ENCODE measurements around the gene TRPV4. TPM values are rescaled to one million over a fixed set of nuclear protein-coding genes. Genes with fewer than 3 reads are reported as not detected.

Gene TRPV4
- total and polyA plus RNA-seq, 2 donors (not counting 3 experiments of a cell fraction or from before 2014, with no cell fraction given) = 8.8 to 22.3 TPM

GRCh38 chr12:109804820-109805761, 28.1 kb downstream of the TRPV4 start:
- Histone ChIP-seq H3K36me3 (ENCODE audit: control insufficient read depth in 2 of 2, extremely low read depth in 1 of 2, insufficient read depth in 2 of 2, low read length in 2 of 2) (peaks cover 0 to 2% of the 10 kb centered on the region in 2 experiments), H2AFZ (ENCODE audit: low read depth, low read length) (no peak overlapping the region), H3K27ac (ENCODE audit: insufficient read depth, low read depth, low read length) (no peak overlapping the region), H4K20me1 (replicated peaks; ENCODE audit: control insufficient read depth, extremely low read depth, insufficient read depth, low read length) (no peaks in the 10 kb centered on the region), H3K4me3 (replicated peaks in 1 of 3; ENCODE audit: insufficient read depth in 1 of 3, low read depth in 1 of 3, low read length in 3 of 3) (no peak overlapping the region), H3K4me1 (ENCODE audit: control insufficient read depth, extremely low read depth, insufficient read depth, low read length) (no peaks in the 10 kb centered on the region), H3K9ac (replicated peaks; ENCODE audit: extremely low read depth, insufficient read depth, low read length) (no peak overlapping the region), H3K9me1 (replicated peaks; ENCODE audit: control insufficient read depth, extremely low read depth, insufficient read depth, low read length) (no peaks in the 10 kb centered on the region), H3K4me2 (ENCODE audit: insufficient read depth, low read length) (no peak overlapping the region), H3K9me3 (replicated peaks; ENCODE audit: control insufficient read depth, insufficient read depth, low read length) (no peaks in the 10 kb centered on the region), H3K27me3 (ENCODE audit: control insufficient read depth in 2 of 2, insufficient read depth in 2 of 2, low read length in 2 of 2) (no peaks in the 10 kb centered on the region), H3K79me2 (ENCODE audit: control insufficient read depth, insufficient read depth, low read length) (no peaks in the 10 kb centered on the region)
- BruUV-seq (replicated peaks) = no TSS peak
- FAIRE-seq (peak; percentile 90), DNase-seq (ENCODE audit: low read depth, low spot score) (peak; percentile 53)
- ChIA-PET CTCF (interaction anchor here (0.6 to 6.1 kb wide), 14 partner anchors 10 to 218 kb away, joined by 3 to 159 read pairs (median 5); partner anchors contain the start of gene TRPV4), POLR2A (no interaction called here)
- intact Hi-C loops (cut with micrococcal nuclease) = loop anchor here (1.0 kb wide), 2 partner anchors 40 to 75 kb away; partner anchors contain the start of gene GLTP
- dilution Hi-C loops (cut with MboI; ENCODE audit: extremely low pct_ligation_motif_present, low sequenced_read_pairs) = no loop called here
- no peak for TF ChIP-seq GATA2 (IDR thresholded peaks at IDR 0.05; ENCODE audit: insufficient read depth, insufficient read length, low read depth, low read length)
- peak; percentile 90 to 96 for TF ChIP-seq CTCF (IDR thresholded peaks at IDR 0.05; ENCODE audit: extremely low read depth in 1 of 2, insufficient read depth in 1 of 2, low read depth in 1 of 2, low read length in 2 of 2)

- Histone ChIP-seq H3K36me3 (ENCODE audit: control insufficient read depth in 2 of 2, extremely low read depth in 1 of 2, insufficient read depth in 2 of 2, low read length in 2 of 2) (peaks cover 0 to 2% of the 10 kb centered on the region in 2 experiments), H3K9me3 (replicated peaks; ENCODE audit: control insufficient read depth, insufficient read depth, low read length) (no peaks in the 10 kb centered on the region), H2AFZ (ENCODE audit: low read depth, low read length) (no peak overlapping the region), H3K4me2 (ENCODE audit: insufficient read depth, low read length) (no peak overlapping the region), H3K27me3 (ENCODE audit: control insufficient read depth in 2 of 2, insufficient read depth in 2 of 2, low read length in 2 of 2) (no peaks in the 10 kb centered on the region), H3K27ac (ENCODE audit: insufficient read depth, low read depth, low read length) (no peak overlapping the region), H3K79me2 (ENCODE audit: control insufficient read depth, insufficient read depth, low read length) (no peaks in the 10 kb centered on the region), H3K4me1 (ENCODE audit: control insufficient read depth, extremely low read depth, insufficient read depth, low read length) (no peaks in the 10 kb centered on the region), H3K9me1 (replicated peaks; ENCODE audit: control insufficient read depth, extremely low read depth, insufficient read depth, low read length) (no peaks in the 10 kb centered on the region), H3K9ac (replicated peaks; ENCODE audit: extremely low read depth, insufficient read depth, low read length) (no peak overlapping the region), H3K4me3 (replicated peaks in 1 of 3; ENCODE audit: insufficient read depth in 1 of 3, low read depth in 1 of 3, low read length in 3 of 3) (no peak overlapping the region), H4K20me1 (replicated peaks; ENCODE audit: control insufficient read depth, extremely low read depth, insufficient read depth, low read length) (no peaks in the 10 kb centered on the region)
- ChIA-PET CTCF (interaction anchor here (0.7 to 6.1 kb wide), 6 partner anchors 27 to 285 kb away, joined by 3 to 159 read pairs (median 4); no protein-coding TSS in a partner anchor), POLR2A (no interaction called here)
- dilution Hi-C loops (cut with MboI; ENCODE audit: extremely low pct_ligation_motif_present, low sequenced_read_pairs) (no loop called here), intact Hi-C loops (cut with micrococcal nuclease) (no loop called here)
- DNase-seq (ENCODE audit: low read depth, low spot score) (no peak), FAIRE-seq (no peak)
- no TSS peak for BruUV-seq (replicated peaks)
- no peak for TF ChIP-seq POLR2AphosphoS5 (IDR thresholded peaks at IDR 0.05; ENCODE audit: insufficient read depth, low read depth, low read length)
- TF ChIP-seq POLR2A (IDR thresholded peaks at IDR 0.05; ENCODE audit: low read depth, low read length) = no peak
- TF ChIP-seq EZH2 (IDR thresholded peaks at IDR 0.05; ENCODE audit: borderline replicate concordance, low read depth, low read length, severe bottlenecking) = no peak
- TF ChIP-seq FOS (IDR thresholded peaks at IDR 0.05; ENCODE audit: borderline replicate concordance, insufficient read depth, low read length) = no peak
- no peak for TF ChIP-seq CTCF (IDR thresholded peaks at IDR 0.05; ENCODE audit: extremely low read depth in 1 of 2, insufficient read depth in 1 of 2, low read depth in 1 of 2, low read length in 2 of 2)
- TF ChIP-seq JUN (IDR thresholded peaks at IDR 0.05; ENCODE audit: borderline replicate concordance, insufficient read depth, insufficient read length, low read depth) = no peak
- no peak for TF ChIP-seq MAX (IDR thresholded peaks at IDR 0.05; ENCODE audit: insufficient read depth, insufficient read length)
- TF ChIP-seq GATA2 (IDR thresholded peaks at IDR 0.05; ENCODE audit: insufficient read depth, insufficient read length, low read depth, low read length) = no peak
- TF ChIP-seq MYC (IDR thresholded peaks at IDR 0.05; ENCODE audit: low read depth, low read length) = no peak
Measured at GRCh38 chr12:109803678-109804077, 29.5 kb downstream of the TRPV4 start.

Data from endothelial cell of umbilical vein (primary cell).